Measurements from ENCODE around the gene RNASE4.
"Not testable (repeated sequence)": the region's sequence is repeated elsewhere in the genome, so short reads cannot be mapped to it uniquely, and the experiment has no call there.

- TF ChIP-seq BACH1 (IDR thresholded peaks at IDR 0.05; ENCODE audit: borderline replicate concordance); SUZ12 (IDR thresholded peaks at IDR 0.05; ENCODE audit: unreplicated experiment); PAX5 (IDR thresholded peaks at IDR 0.05; ENCODE audit: borderline replicate concordance, low read depth, low read length); RB1 (IDR thresholded peaks at IDR 0.05; ENCODE audit: borderline replicate concordance); RAD21 (IDR thresholded peaks at IDR 0.05; ENCODE audit: insufficient read depth, low read depth, low read length); REST (IDR thresholded peaks at IDR 0.05; ENCODE audit: low read depth, low read length); EP300 (IDR thresholded peaks at IDR 0.05; ENCODE audit: borderline replicate concordance in 1 of 2, control insufficient read depth in 1 of 2, low read depth in 2 of 2, low read length in 2 of 2): not testable (repeated sequence)
Observed at GRCh38 chr14:20726121-20726520, 41.8 kb downstream of the RNASE4 start.

Measured in GM12878 (cell line).